LHCN-M2 (cell line): ENCODE results near the gene CNTRL. TPM values are rescaled to one million over a fixed set of nuclear protein-coding genes. Genes with fewer than 3 reads are reported as not detected.
"Not testable (repeated sequence)": the region's sequence is repeated elsewhere in the genome, so short reads cannot be mapped to it uniquely, and the experiment has no call there.

Experiments used
- DNase-seq: peaks from one replicate; pipeline ENCODE4 v3.0.0-alpha.2; 2012; ENCODE audit warnings: low read depth
- total RNA-seq: library from RNA; depleted of rRNA; stranded (reverse); fragments of >200 nt; gene quantifications from 2 replicates; pipeline ENCODE4 v1.2.3, GENCODE V29; 2014

CNTRL gene
- total RNA-seq, 1 experiment from 2014 or later, result 13.5 TPM

DNA sequence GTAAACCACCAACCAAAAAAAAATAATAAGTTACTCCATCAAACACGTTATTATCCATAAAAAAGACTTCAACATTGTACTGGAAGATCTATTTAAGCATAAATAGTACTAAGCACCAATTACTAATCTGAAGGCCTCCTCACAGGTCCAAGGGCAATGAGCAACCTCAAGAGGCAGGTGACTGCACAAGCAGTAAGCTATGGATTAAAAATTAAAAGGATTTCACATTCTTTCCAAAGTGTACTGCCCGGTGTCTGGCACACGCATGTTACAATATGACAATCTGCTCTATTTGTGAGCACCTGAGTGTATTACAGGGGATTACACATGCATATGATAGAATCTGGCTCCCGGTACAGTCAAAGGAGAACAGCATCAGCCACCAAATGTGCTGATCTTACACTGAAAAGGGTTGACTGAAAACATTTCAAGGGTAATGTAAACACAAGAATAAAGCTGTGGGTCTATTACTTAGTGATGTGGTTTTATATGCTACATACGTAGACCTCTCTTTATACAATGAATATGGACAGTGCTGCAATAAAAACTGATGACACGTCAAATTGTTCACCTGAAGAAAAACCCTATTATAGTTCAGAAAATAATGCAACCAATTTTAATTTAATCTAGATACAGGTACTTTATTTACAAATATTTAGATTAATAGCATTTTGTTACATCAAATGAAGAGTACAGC is 104.1 kb downstream of the CNTRL start:
- DNase-seq, result no peak

DNA sequence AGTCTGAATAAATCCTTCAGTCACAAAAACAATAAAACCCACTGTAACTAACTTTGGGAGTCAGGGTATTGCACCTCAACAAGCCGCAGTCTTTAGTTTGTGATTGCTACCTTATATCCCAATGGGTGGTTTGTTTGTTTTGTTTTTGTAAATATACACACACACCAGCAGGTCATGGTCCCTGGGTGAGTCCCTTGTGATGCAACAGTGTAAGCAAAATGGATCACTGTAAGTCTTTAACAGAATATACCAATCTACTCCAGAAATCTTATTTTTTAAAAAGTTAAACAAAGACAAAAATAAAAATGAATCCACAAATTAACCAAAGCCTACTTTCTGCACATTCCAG is 104.6 kb downstream of the CNTRL start:
- DNase-seq, result not testable (repeated sequence)

- DNase-seq, result no peak
Measured at GRCh38 chr9:121179930-121180681, 105.4 kb downstream of the CNTRL start.

- DNase-seq, result no peak
Measured at GRCh38 chr9:121182101-121182836, 107.5 kb downstream of the CNTRL start.

GRCh38 chr9:121182989-121183388 is 108.2 kb downstream of the CNTRL start:
- no peak for DNase-seq

DNA sequence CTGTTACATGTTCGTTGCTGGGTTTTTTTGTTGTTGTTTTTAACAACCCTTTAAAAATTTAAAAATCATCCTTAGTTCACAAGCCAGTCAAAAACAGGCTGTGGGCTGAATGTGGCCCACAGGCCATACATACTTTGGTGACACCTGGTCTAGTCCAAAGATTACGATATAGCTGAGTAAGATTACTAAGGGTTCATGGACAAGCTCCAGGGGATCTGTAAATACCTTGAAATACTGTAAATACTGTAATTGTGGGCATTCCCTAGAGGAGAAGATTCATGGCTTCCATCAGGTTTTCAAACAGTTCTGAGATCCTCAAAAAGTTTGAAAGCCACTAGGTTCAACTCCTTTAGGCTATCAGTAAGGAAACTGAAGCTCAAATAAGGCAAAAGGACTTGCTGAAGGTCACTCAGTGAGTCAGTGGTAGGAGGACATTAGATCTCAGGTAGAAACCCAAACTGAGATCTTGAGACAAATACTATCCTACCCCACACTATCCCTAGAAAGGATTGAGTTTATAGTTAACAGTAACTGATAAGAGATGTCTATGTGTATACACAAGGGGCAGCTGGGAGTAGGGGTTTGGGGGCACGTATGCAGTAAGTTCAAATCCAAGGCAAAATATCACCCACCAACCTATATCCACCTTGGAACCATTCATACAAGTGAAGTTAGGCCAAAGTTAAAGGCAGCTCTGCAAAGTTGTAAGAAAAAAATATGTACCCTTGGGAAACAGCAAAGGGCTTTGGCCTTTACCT is 109.1 kb downstream of the CNTRL start:
- DNase-seq, result no peak

GRCh38 chr9:121184463-121184862 is 109.7 kb downstream of the CNTRL start:
- no peak for DNase-seq

DNA sequence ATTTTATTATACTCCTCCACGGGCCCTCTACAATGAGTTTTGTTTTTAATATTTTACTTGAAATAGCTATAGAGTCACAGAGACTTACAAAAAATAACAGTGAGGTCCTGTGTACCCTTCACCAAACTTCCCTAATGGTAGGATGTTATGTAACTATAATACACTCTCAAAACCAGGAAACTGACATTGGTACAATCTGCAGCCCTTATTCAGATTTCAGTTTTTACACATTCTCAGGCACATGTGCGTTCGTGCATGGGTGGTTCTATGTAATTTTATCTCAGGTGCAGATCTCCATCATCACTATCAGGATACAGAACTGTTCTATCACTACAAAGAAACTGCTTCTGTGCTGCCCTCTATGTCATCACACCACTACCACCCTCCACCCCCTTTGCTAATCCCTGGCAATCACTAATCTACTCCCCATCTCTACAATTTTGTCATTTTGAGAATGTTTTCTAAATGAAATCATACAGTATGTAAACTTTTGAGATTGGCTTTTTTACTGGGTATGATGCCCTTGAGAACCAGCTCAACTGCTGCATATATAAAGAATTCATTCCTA is 110.5 kb downstream of the CNTRL start:
- no peak for DNase-seq

- DNase-seq, result no peak
Measured at GRCh38 chr9:121185774-121186403, 111.1 kb downstream of the CNTRL start.

DNA sequence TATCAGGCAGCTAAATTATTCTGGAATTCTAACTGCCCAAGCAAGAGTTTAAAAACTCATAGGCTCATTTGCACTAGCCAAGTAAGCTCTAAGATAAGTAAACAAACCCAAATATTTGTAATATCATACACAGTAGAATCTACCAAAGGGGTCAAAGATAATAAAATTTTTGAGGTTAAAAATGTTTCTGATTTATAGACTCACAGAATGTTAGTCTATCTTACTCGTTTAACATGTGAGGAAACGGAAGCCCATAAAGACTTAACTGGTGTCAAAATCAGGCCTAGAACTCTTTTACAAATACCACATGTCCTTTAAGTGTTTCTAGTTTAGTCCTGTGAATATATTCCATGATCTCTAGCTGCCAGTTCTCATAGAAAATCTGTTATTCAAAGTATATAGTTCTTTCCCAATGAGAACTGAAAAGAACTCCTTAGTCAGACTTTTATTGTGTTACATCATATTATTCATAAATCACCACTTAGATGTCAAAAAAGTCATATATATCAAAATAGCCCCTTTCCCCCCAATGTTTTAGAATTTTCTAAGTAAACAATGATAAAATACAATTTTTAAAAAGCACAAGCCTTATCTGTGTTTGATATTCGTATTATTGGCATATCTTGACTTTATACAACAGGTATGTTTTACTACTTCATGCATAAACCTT is 113.0 kb downstream of the CNTRL start:
- DNase-seq, result no peak

DNA sequence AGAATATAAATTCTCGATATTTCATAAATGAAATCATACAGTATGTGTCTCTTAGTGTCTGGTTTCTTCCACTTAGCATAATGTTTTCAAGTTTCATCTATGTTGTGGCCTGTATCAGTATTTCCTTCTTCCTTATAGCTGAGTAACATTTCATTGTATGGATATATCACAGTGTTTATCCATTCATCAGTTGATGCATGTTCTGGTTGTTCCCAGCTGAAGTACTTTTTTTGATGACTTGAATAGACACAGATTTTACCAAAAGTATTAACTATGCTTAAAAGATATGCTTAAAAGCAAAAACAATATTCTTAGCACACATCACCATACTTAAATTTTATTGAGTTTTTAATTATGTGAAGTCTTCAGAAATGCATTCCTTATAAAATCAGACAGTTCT is 114.3 kb downstream of the CNTRL start:
- DNase-seq, result no peak

DNA sequence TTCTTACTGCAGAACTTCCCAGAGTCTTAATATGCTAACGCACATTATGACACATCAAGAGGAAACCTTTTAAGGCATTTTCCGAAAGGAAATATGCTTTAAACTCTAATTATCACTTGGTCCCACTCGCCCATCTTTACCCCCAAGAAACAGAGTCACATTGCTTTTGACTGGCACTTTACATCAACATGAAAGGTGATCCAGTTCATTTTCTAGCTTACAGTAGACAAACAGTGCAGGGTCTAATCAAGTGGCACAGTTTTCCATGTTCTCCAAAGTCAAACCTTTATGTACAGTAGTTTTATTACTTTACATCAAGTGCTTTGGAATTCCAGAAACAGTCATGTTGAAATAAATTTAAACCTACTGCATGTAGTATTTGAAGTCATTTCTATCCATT is 114.9 kb downstream of the CNTRL start:
- no peak for DNase-seq

GRCh38 chr9:121191235-121191634 is 116.5 kb downstream of the CNTRL start:
- DNase-seq, result no peak

DNA sequence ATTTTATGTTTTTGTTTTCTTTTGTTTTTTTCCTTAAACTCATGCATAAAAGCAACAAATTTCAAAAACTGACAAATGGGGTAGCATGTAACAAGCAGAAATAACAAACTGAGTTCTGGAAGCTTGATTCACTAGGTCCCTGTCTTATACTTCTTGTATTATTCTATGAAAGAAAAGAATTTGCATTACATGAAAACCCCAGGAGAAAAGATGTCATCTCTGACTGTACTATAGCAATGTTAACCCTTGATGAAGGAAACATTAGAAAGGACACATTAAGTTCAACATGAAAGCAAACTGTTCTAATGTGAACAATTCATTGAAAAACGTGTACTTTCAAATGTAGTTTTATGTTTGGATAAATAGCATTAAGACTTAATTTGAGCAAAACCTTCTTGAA is 117.8 kb downstream of the CNTRL start:
- DNase-seq, result peak; percentile 11

DNA sequence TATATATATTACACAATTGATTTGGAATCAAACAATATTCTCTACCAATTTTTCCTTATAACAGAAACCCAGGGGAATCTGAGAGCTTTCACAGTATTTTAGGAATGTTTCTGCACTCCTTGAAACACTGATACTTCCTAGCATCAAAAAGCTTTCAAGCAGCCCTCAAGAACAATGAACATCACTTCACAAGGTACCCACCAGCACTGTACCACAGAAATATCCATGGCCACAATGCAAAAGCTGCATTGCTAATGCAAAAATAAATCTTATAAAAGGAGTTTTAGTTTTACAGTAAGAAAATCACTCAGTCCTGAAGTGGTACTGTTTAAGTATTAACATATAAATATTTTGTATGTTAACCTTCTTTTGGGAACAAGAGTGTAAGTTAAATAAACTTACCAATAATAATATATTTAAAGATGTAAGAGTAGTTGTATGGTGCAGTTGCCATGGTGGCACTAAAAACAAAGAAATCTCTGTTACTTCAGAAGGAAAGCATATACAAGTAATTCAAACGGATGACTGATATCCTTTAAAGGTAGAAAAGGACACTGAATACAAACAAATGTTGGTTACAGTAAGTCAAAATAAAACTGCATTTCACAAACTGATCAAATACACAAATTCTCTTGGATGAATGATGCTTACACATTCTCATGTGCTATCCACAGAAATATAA is 118.3 kb downstream of the CNTRL start:
- no peak for DNase-seq

DNA sequence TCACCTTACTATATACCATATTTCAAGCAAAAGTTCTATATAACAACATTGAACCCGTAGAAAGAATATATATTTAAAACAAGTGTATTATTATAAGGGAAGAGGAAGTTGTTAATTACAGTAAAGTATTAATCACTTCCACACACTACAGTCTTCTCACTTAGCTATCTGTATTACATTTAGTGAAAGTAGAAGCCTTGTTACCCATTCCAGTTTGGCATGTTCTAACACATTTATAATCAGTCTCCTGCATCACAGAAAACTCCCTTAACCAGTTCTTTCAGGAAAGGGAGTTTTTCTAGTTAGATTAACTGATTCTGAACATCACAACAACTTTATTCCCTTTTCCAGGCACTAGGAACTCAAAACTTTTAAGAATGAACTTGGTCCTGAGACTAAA is 120.0 kb downstream of the CNTRL start:
- DNase-seq, result no peak

GRCh38 chr9:121196389-121196788 is 121.6 kb downstream of the CNTRL start:
- no peak for DNase-seq

DNA sequence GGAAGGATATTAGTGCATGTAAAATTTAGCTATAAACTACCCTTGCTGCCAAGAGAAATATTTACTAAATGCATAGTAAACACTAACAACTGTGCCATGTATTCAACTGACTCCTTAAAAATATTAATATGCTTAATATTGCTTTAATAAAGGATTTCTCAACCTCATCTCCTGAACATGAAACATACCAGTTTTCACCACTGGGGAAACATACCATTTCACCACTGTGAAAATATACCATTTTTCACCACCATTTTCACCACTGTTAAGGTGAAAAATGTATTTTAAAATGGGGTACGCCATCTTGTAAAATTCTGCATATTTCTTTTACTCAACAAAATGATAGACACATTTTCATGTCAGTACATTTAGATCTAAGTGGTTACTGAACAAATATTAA is 122.4 kb downstream of the CNTRL start:
- DNase-seq, result no peak

DNA sequence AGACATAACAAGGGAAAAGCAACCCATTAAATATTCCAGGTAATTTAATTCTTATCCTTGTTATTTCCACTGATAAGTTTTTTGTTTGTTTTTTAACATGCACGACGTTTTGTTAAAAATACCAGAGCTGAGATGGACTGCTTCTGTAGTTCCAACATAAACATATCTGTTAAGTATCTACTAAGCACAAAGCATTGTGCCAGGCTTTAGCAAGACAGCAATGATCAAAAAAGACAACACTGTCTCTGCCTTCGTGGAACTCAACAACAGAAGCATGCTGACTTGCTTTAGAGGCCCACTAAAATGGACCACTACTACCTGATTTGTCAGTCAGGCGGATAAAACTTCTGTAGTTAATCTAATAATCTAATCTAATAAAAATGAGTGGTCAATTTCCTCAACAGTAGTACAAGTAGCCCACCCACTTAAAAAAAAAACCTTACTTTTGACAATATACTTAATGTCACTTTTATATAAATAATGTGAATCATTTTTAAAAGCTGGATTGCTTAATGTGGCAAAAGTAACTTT is 123.8 kb downstream of the CNTRL start:
- DNase-seq, result no peak

DNA sequence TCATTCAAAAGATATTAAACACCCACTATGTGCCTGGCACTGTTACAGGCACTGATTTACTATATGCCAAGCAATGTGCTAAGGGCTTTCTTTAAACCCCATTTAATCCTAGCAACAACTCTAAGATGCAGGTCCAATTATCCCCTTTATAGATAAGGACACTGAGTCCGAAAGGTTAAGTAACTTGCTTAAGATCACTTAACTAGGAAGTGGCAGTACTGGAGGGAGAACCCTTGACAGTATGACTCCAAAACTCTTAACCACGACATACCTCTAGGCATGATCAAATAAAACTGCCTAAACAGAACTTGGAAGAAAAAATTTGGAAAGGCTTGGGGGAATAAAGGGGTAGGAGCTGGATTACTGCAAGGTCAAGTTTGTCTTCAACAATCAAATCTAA is 125.2 kb downstream of the CNTRL start:
- DNase-seq, result no peak
